Mesendoderm (in vitro differentiated cells): ENCODE results near the gene POLR1H. TPM values are rescaled to one million over a fixed set of nuclear protein-coding genes. Genes with fewer than 3 reads are reported as not detected.

Experiments used
- DNase-seq: peaks from one replicate; pipeline ENCODE4 v3.0.0; 2013
- H2AK5ac ChIP-seq: 2 replicates; pipeline ENCODE4 v1.6.1; 2013; ENCODE audit warnings: low read length, inconsistent platforms
- H2BK120ac ChIP-seq: 2 replicates; pipeline ENCODE4 v1.6.1; 2013; ENCODE audit warnings: low read depth, mild to moderate bottlenecking, low read length, moderate library complexity, mixed read lengths
- H2BK15ac ChIP-seq: replicated peaks from 2 replicates; pipeline ENCODE4 v1.6.1; 2013; ENCODE audit warnings: low read depth, mild to moderate bottlenecking, moderate library complexity
- H2BK5ac ChIP-seq: 2 replicates; pipeline ENCODE4 v1.6.1; 2013; ENCODE audit warnings: low read length, inconsistent platforms
- H3K18ac ChIP-seq: 2 replicates; pipeline ENCODE4 v1.6.1; 2013; ENCODE audit warnings: mild to moderate bottlenecking, low read length, mixed read lengths
- H3K23ac ChIP-seq: one replicate; pipeline ENCODE4 v1.6.1; 2013; ENCODE audit warnings: low read length
- H3K27ac ChIP-seq: 2 replicates; pipeline ENCODE4 v1.5.1; 2013; ENCODE audit warnings: low read depth, mild to moderate bottlenecking, inconsistent platforms, low read length, moderate library complexity
- H3K27me3 ChIP-seq: 2 replicates; pipeline ENCODE4 v1.6.1; 2013; ENCODE audit warnings: low read length, control low read depth, mild to moderate bottlenecking, inconsistent platforms; ENCODE audit not compliant: insufficient read depth, poor library complexity
- H3K36me3 ChIP-seq: 2 replicates; pipeline ENCODE4 v1.6.1; 2013; ENCODE audit warnings: low read length, inconsistent platforms; ENCODE audit not compliant: control insufficient read depth, insufficient read depth
- H3K4ac ChIP-seq: one replicate; pipeline ENCODE4 v1.6.1; 2013; ENCODE audit warnings: low read depth, mild to moderate bottlenecking, low read length, moderate library complexity
- H3K4me1 ChIP-seq: 2 replicates; pipeline ENCODE4 v1.6.1; 2013; ENCODE audit warnings: low read depth, low read length, inconsistent platforms; ENCODE audit not compliant: control insufficient read depth
- H3K4me2 ChIP-seq: 2 replicates; pipeline ENCODE4 v1.6.1; 2013; ENCODE audit warnings: low read length
- H3K4me3 ChIP-seq: 2 replicates; pipeline ENCODE4 v1.5.1; 2013; ENCODE audit warnings: mild to moderate bottlenecking, low read length
- H3K56ac ChIP-seq: one replicate; pipeline ENCODE4 v1.6.1; 2013; ENCODE audit warnings: low read length
- H3K79me1 ChIP-seq: 2 replicates; pipeline ENCODE4 v1.6.1; 2013; ENCODE audit warnings: low read length, inconsistent platforms
- H3K79me2 ChIP-seq: 2 replicates; pipeline ENCODE4 v1.6.1; 2013; ENCODE audit warnings: mild to moderate bottlenecking, low read length; ENCODE audit not compliant: control insufficient read depth, insufficient read depth
- H3K9ac ChIP-seq: 2 replicates; pipeline ENCODE4 v1.6.1; 2013; ENCODE audit warnings: low read length, inconsistent platforms
- H4K5ac ChIP-seq: one replicate; pipeline ENCODE4 v1.6.1; 2013; ENCODE audit warnings: low read length
- H4K8ac ChIP-seq: one replicate; pipeline ENCODE4 v1.6.1; 2013; ENCODE audit warnings: low read depth, mild to moderate bottlenecking, control low read depth, low read length, moderate library complexity
- WGBS: extraction: QIAGEN DNeasy Blood & Tissue Kit; methylation state at CpG from one replicate; pipeline ENCODE4 v1.1.7; 2013; ENCODE audit warnings: low lambda C conversion rate, missing lambda C conversion rate; ENCODE audit not compliant: insufficient coverage; ENCODE audit errors: extremely low coverage; 5-methylcytosine and 5-hydroxymethylcytosine counted together
- polyA plus RNA-seq, 2 experiments: library from polyadenylated mRNA; stranded (reverse); fragments of 200-250 nt; gene quantifications; one replicate each; pipeline ENCODE4 v1.2.3, GENCODE V29; 2013

The POLR1H gene
- 69.5 TPM for polyA plus RNA-seq (2013, experiment 1 of 2)
- polyA plus RNA-seq (2013, experiment 2 of 2) = 68.9 TPM

GRCh38 chr6:30061092-30061857 lies at the start of gene POLR1H:
Gene POLR1H (plus strand): TSS chr6:30061265. CDS start chr6:30061525, 260 bp downstream.
- Histone ChIP-seq H3K9ac (peak within 1 kb of the TSS; percentile 97), H3K23ac (no peak within 1 kb of the TSS), H3K4me3 (peak within 1 kb of the TSS; percentile 97), H2BK15ac (no peak within 1 kb of the TSS), H3K79me1 (peaks cover 8% of the 10 kb centered on the region), H4K8ac (peak within 1 kb of the TSS; percentile 84), H2BK120ac (no peak within 1 kb of the TSS), H3K4ac (no peak within 1 kb of the TSS), H3K56ac (peak within 1 kb of the TSS; percentile 98), H3K36me3 (no peaks in the 10 kb centered on the region), H3K4me2 (peak within 1 kb of the TSS; percentile 94), H3K27ac (peak within 1 kb of the TSS; percentile 22), H2BK5ac (peak within 1 kb of the TSS; percentile 11), H3K18ac (peak within 1 kb of the TSS; percentile 22), H4K5ac (peak within 1 kb of the TSS; percentile 47), H3K27me3 (no peaks in the 10 kb centered on the region), H3K4me1 (peaks cover 4% of the 10 kb centered on the region), H3K79me2 (peaks cover 4% of the 10 kb centered on the region), H2AK5ac (peak within 1 kb of the TSS; percentile 27)
- no CpG with 5 or more reads among the region's 48 CpGs for WGBS
- peak; percentile 98 for DNase-seq

- WGBS = no CpG with 5 or more reads among the region's 13 CpGs
- peak; percentile 47 for DNase-seq
- H2BK5ac ChIP-seq = no peak overlapping the region
- no peak overlapping the region for H3K4me2 ChIP-seq
- no peaks in the 10 kb centered on the region for H3K27me3 ChIP-seq
- no peaks in the 10 kb centered on the region for H3K79me2 ChIP-seq
- H3K18ac ChIP-seq = no peak overlapping the region
- no peak overlapping the region for H3K4me3 ChIP-seq
- no peak overlapping the region for H2AK5ac ChIP-seq
- no peaks in the 10 kb centered on the region for H3K4me1 ChIP-seq
- H2BK15ac ChIP-seq = no peak overlapping the region
- no peak overlapping the region for H3K4ac ChIP-seq
- H3K56ac ChIP-seq = no peak overlapping the region
- H3K79me1 ChIP-seq = no peaks in the 10 kb centered on the region
- H3K23ac ChIP-seq = no peak overlapping the region
- H4K5ac ChIP-seq = no peak overlapping the region
- no peak overlapping the region for H3K9ac ChIP-seq
- no peak overlapping the region for H4K8ac ChIP-seq
- H3K36me3 ChIP-seq = no peaks in the 10 kb centered on the region
- no peak overlapping the region for H3K27ac ChIP-seq
- H2BK120ac ChIP-seq = no peak overlapping the region
These were observed 47.7 kb upstream of the POLR1H start for GRCh38 chr6:30013291-30013922.

- no peak overlapping the region for H3K56ac ChIP-seq
- no peak overlapping the region for H3K9ac ChIP-seq
- no peak overlapping the region for H3K4ac ChIP-seq
- H3K23ac ChIP-seq = no peak overlapping the region
- no peaks in the 10 kb centered on the region for H3K79me2 ChIP-seq
- H3K79me1 ChIP-seq = no peaks in the 10 kb centered on the region
- H3K36me3 ChIP-seq = no peaks in the 10 kb centered on the region
- H2BK15ac ChIP-seq = no peak overlapping the region
- H3K27me3 ChIP-seq = no peaks in the 10 kb centered on the region
- H4K8ac ChIP-seq = no peak overlapping the region
- no CpG with 5 or more reads among the region's 2 CpGs for WGBS
- no peak overlapping the region for H3K4me3 ChIP-seq
- no peak overlapping the region for H3K18ac ChIP-seq
- H3K27ac ChIP-seq = no peak overlapping the region
- DNase-seq = no peak
- H3K4me2 ChIP-seq = no peak overlapping the region
- H4K5ac ChIP-seq = no peak overlapping the region
- H2BK5ac ChIP-seq = no peak overlapping the region
- H3K4me1 ChIP-seq = no peaks in the 10 kb centered on the region
- H2BK120ac ChIP-seq = no peak overlapping the region
- no peak overlapping the region for H2AK5ac ChIP-seq
These were observed 41.2 kb upstream of the POLR1H start for GRCh38 chr6:30019819-30020218.

- Histone ChIP-seq H4K8ac (no peak overlapping the region), H2AK5ac (no peak overlapping the region), H4K5ac (no peak overlapping the region), H3K4me2 (no peak overlapping the region), H3K23ac (no peak overlapping the region), H2BK15ac (no peak overlapping the region), H3K36me3 (no peaks in the 10 kb centered on the region), H3K79me2 (no peaks in the 10 kb centered on the region), H3K4me1 (no peaks in the 10 kb centered on the region), H3K18ac (no peak overlapping the region), H3K27me3 (no peaks in the 10 kb centered on the region), H2BK5ac (no peak overlapping the region), H3K4me3 (no peak overlapping the region), H2BK120ac (no peak overlapping the region), H3K9ac (no peak overlapping the region), H3K27ac (no peak overlapping the region), H3K4ac (no peak overlapping the region), H3K56ac (no peak overlapping the region), H3K79me1 (no peaks in the 10 kb centered on the region)
- no CpG with 5 or more reads among the region's 1 CpG for WGBS
- DNase-seq = no peak
These were observed 40.4 kb upstream of the POLR1H start for GRCh38 chr6:30020626-30021025.

- H3K79me2 ChIP-seq = no peaks in the 10 kb centered on the region
- H3K9ac ChIP-seq = no peak overlapping the region
- no peak overlapping the region for H2BK5ac ChIP-seq
- 100% methylated on average over 1 of the region's 3 CpGs for whole genome bisulfite sequencing
- no peak overlapping the region for H4K8ac ChIP-seq
- no peak overlapping the region for H2AK5ac ChIP-seq
- H2BK120ac ChIP-seq = no peak overlapping the region
- H3K56ac ChIP-seq = no peak overlapping the region
- H3K18ac ChIP-seq = no peak overlapping the region
- no peaks in the 10 kb centered on the region for H3K27me3 ChIP-seq
- H4K5ac ChIP-seq = no peak overlapping the region
- no peak overlapping the region for H3K23ac ChIP-seq
- DNase-seq = no peak
- no peak overlapping the region for H2BK15ac ChIP-seq
- H3K4me2 ChIP-seq = no peak overlapping the region
- H3K27ac ChIP-seq = no peak overlapping the region
- no peaks in the 10 kb centered on the region for H3K36me3 ChIP-seq
- H3K4ac ChIP-seq = no peak overlapping the region
- no peaks in the 10 kb centered on the region for H3K79me1 ChIP-seq
- no peaks in the 10 kb centered on the region for H3K4me1 ChIP-seq
- H3K4me3 ChIP-seq = no peak overlapping the region
These were observed 38.9 kb upstream of the POLR1H start for GRCh38 chr6:30022189-30022588.
